GM23338 (cell line): Measurements from ENCODE around the gene NUP153.

Experiments used
- CTCF ChIP-seq, 2 experiments: fragments of 200-600 bp in 1 of 2; sonication (generic) in 1 of 2; conservative IDR thresholded peaks; 2 replicates each; pipeline versions ENCODE4 v1.5.1 to v1.6.1; 2016 to 2017; ENCODE audit warnings: antibody characterized with exemption in 2 of 2, low read depth in 2 of 2, mild to moderate bottlenecking in 2 of 2, moderate library complexity in 1 of 2
- EZH2 ChIP-seq: fragments of 200-600 bp; sonication (generic); IDR thresholded peaks from one replicate; pipeline ENCODE4 v1.8.0; 2017; ENCODE audit warnings: antibody characterized with exemption, mild to moderate bottlenecking, low read depth; ENCODE audit not compliant: unreplicated experiment
- EZH2phosphoT487 ChIP-seq: fragments of 200-600 bp; sonication (generic); IDR thresholded peaks from one replicate; pipeline ENCODE4 v1.8.1; 2018; ENCODE audit warnings: antibody characterized with exemption; ENCODE audit not compliant: unreplicated experiment
- NANOG ChIP-seq: IDR thresholded peaks from 2 replicates; pipeline ENCODE4 v1.6.1; 2016; ENCODE audit warnings: antibody characterized with exemption, borderline replicate concordance
- POLR2AphosphoS5 ChIP-seq: IDR thresholded peaks from 2 replicates; pipeline ENCODE4 v1.6.1; 2016; ENCODE audit warnings: antibody characterized with exemption, low read depth
- REST ChIP-seq: IDR thresholded peaks from one replicate; pipeline ENCODE4 v1.6.1; 2018; ENCODE audit warnings: antibody characterized with exemption; ENCODE audit not compliant: unreplicated experiment

- TF ChIP-seq CTCF (conservative IDR thresholded peaks at IDR 0.05; ENCODE audit: low read depth in 2 of 2) (no peak), POLR2AphosphoS5 (no peak), EZH2 (no peak), REST (no peak), EZH2phosphoT487 (no peak), NANOG (no peak)
These were observed 7.5 kb upstream of the NUP153 start for GRCh38 chr6:17714177-17714576.
